ENCODE measurements around the gene TRMT44. TPM values are rescaled to one million over a fixed set of nuclear protein-coding genes. Genes with fewer than 3 reads are reported as not detected.

TRMT44 gene
- polyA plus RNA-seq, 3 donors = 4.9 to 7.5 (median 6.6) TPM

DNA sequence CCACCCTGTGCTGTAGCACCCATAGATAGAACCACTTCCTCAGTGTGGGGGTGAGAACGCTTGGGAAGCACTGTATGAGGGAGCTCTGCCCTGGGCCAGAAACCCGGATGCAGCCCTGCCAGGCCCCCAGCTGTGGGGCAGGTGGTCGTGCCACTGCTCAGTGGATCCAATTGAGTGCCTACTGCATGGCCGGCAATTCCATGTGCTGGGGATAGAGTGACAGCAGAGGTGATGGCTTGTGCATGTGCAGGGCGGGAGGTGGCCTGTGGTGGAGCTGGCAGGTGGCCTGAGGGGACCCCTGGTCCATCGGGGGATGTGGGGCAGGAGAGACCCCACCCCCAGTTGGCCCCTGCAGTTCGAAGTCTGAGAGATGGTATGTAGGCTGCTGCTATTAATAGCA is 60.4 kb downstream of the TRMT44 start:
- H3K4me2 ChIP-seq (replicated peaks; ENCODE audit: extremely low read depth, low read length, poor library complexity, severe bottlenecking) = no peak overlapping the region
- H4K20me1 ChIP-seq (ENCODE audit: insufficient read depth, low read length) = no peaks in the 10 kb centered on the region
- H3K79me2 ChIP-seq (ENCODE audit: insufficient read depth, low read length) = no peaks in the 10 kb centered on the region
- Mint-ChIP-seq H3K27ac (no peak overlapping the region), H3K4me1 (no peaks in the 10 kb centered on the region), H3K9me3 (peaks cover 11 to 35% (median 18%) of the 10 kb centered on the region in 7 donors), H3K36me3 (no peaks in the 10 kb centered on the region), H3K4me3 (no peak overlapping the region), H3K27me3 (ENCODE audit: low read depth in 3 of 3) (peaks cover 0 to 5% (median 2%) of the 10 kb centered on the region in 3 donors)
- no peak for DNase-seq
- H3K4me1 ChIP-seq (ENCODE audit: control insufficient read depth in 1 of 2, insufficient read depth in 2 of 2, low read length in 2 of 2) = no peaks in the 10 kb centered on the region
- H3K9me3 ChIP-seq (replicated peaks in 1 of 2; ENCODE audit: control insufficient read depth in 1 of 2, insufficient read depth in 1 of 2, low read length in 2 of 2) = peaks cover 0 to 13% of the 10 kb centered on the region in 2 donors
- WGBS (ENCODE audit: insufficient coverage) = 90% methylated on average over 6 of the region's 7 CpGs
- intact Hi-C loops (cut with micrococcal nuclease) = no loop called here
- TF ChIP-seq, protein P1, sequence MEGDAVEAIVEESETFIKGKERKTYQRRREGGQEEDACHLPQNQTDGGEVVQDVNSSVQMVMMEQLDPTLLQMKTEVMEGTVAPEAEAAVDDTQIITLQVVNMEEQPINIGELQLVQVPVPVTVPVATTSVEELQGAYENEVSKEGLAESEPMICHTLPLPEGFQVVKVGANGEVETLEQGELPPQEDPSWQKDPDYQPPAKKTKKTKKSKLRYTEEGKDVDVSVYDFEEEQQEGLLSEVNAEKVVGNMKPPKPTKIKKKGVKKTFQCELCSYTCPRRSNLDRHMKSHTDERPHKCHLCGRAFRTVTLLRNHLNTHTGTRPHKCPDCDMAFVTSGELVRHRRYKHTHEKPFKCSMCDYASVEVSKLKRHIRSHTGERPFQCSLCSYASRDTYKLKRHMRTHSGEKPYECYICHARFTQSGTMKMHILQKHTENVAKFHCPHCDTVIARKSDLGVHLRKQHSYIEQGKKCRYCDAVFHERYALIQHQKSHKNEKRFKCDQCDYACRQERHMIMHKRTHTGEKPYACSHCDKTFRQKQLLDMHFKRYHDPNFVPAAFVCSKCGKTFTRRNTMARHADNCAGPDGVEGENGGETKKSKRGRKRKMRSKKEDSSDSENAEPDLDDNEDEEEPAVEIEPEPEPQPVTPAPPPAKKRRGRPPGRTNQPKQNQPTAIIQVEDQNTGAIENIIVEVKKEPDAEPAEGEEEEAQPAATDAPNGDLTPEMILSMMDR (IDR thresholded peaks at IDR 0.05) = no peak
- H3K27me3 ChIP-seq (ENCODE audit: control insufficient read depth in 2 of 2, insufficient read depth in 2 of 2, low read length in 2 of 2) = no peaks in the 10 kb centered on the region
- no peak overlapping the region for H2AFZ ChIP-seq (ENCODE audit: insufficient read depth, low read depth, low read length, poor library complexity, severe bottlenecking)
- no peaks in the 10 kb centered on the region for H3K36me3 ChIP-seq (replicated peaks in 1 of 2; ENCODE audit: control insufficient read depth in 1 of 2, insufficient read depth in 2 of 2, low read length in 2 of 2)
- no peak overlapping the region for H3K27ac ChIP-seq (ENCODE audit: low read depth in 1 of 2, low read length in 2 of 2)
- no peak overlapping the region for H3K4me3 ChIP-seq (replicated peaks in 1 of 3; ENCODE audit: low read depth in 2 of 3, low read length in 3 of 3)
- H3K9ac ChIP-seq (ENCODE audit: insufficient read depth, low read length, poor library complexity, severe bottlenecking) = no peak overlapping the region

- Histone ChIP-seq H3K4me1 (ENCODE audit: control insufficient read depth in 1 of 2, insufficient read depth in 2 of 2, low read length in 2 of 2) (no peaks in the 10 kb centered on the region), H3K9me3 (replicated peaks in 1 of 2; ENCODE audit: control insufficient read depth in 1 of 2, insufficient read depth in 1 of 2, low read length in 2 of 2) (peaks cover 0 to 10% of the 10 kb centered on the region in 2 donors), H3K9ac (ENCODE audit: insufficient read depth, low read length, poor library complexity, severe bottlenecking) (no peak overlapping the region), H3K27ac (ENCODE audit: low read depth in 1 of 2, low read length in 2 of 2) (no peak overlapping the region), H3K36me3 (replicated peaks in 1 of 2; ENCODE audit: control insufficient read depth in 1 of 2, insufficient read depth in 2 of 2, low read length in 2 of 2) (no peaks in the 10 kb centered on the region), H3K4me2 (replicated peaks; ENCODE audit: extremely low read depth, low read length, poor library complexity, severe bottlenecking) (no peak overlapping the region), H3K27me3 (ENCODE audit: control insufficient read depth in 2 of 2, insufficient read depth in 2 of 2, low read length in 2 of 2) (no peaks in the 10 kb centered on the region), H4K20me1 (ENCODE audit: insufficient read depth, low read length) (no peaks in the 10 kb centered on the region), H3K79me2 (ENCODE audit: insufficient read depth, low read length) (no peaks in the 10 kb centered on the region), H2AFZ (ENCODE audit: insufficient read depth, low read depth, low read length, poor library complexity, severe bottlenecking) (no peak overlapping the region), H3K4me3 (replicated peaks in 1 of 3; ENCODE audit: low read depth in 2 of 3, low read length in 3 of 3) (no peak overlapping the region)
- 94% methylated on average over 2 of the region's 5 CpGs for WGBS (ENCODE audit: insufficient coverage)
- Mint-ChIP-seq H3K36me3 (no peaks in the 10 kb centered on the region), H3K9me3 (peaks cover 11 to 30% (median 15%) of the 10 kb centered on the region in 7 donors), H3K27ac (no peak overlapping the region), H3K27me3 (ENCODE audit: low read depth in 3 of 3) (peaks cover 0 to 5% (median 4%) of the 10 kb centered on the region in 3 donors), H3K4me1 (no peaks in the 10 kb centered on the region), H3K4me3 (no peak overlapping the region)
- intact Hi-C loops (cut with micrococcal nuclease) = no loop called here
- TF ChIP-seq, protein P1 (IDR thresholded peaks at IDR 0.05) = no peak
- no peak for DNase-seq
Measured at GRCh38 chr4:8501781-8502180, 61.2 kb downstream of the TRMT44 start.

All from CD14-positive monocyte (primary cell).